H7 (cell line): ENCODE results near the gene CCDC88C. TPM values are rescaled to one million over a fixed set of nuclear protein-coding genes. Genes with fewer than 3 reads are reported as not detected.
"Not testable (repeated sequence)": the region's sequence is repeated elsewhere in the genome, so short reads cannot be mapped to it uniquely, and the experiment has no call there.

Source experiments
- DNase-seq: peaks from one replicate; pipeline ENCODE4 v3.0.0; 2012
- H3K27me3 ChIP-seq: 2 replicates; pipeline ENCODE4 v1.6.0; 2011; ENCODE audit warnings: mild to moderate bottlenecking, low read length; ENCODE audit not compliant: control insufficient read depth, insufficient read depth
- H3K36me3 ChIP-seq: replicated peaks from 2 replicates; pipeline ENCODE4 v1.5.1; 2011; ENCODE audit warnings: low read length; ENCODE audit not compliant: control insufficient read depth, insufficient read depth
- H3K4me3 ChIP-seq: 2 replicates; pipeline ENCODE4 v1.5.1; 2011; ENCODE audit warnings: low read depth, mild to moderate bottlenecking, control low read depth, low read length, moderate library complexity; ENCODE audit not compliant: insufficient read depth
- total RNA-seq: library from RNA; depleted of rRNA; stranded (reverse); fragments of >200 nt; shearing (Covaris generic); gene quantifications from 2 replicates; pipeline ENCODE4 v1.2.3, GENCODE V29; 2014

Gene CCDC88C
- total RNA-seq, 1 experiment from 2014 or later, result 25.2 TPM

DNA sequence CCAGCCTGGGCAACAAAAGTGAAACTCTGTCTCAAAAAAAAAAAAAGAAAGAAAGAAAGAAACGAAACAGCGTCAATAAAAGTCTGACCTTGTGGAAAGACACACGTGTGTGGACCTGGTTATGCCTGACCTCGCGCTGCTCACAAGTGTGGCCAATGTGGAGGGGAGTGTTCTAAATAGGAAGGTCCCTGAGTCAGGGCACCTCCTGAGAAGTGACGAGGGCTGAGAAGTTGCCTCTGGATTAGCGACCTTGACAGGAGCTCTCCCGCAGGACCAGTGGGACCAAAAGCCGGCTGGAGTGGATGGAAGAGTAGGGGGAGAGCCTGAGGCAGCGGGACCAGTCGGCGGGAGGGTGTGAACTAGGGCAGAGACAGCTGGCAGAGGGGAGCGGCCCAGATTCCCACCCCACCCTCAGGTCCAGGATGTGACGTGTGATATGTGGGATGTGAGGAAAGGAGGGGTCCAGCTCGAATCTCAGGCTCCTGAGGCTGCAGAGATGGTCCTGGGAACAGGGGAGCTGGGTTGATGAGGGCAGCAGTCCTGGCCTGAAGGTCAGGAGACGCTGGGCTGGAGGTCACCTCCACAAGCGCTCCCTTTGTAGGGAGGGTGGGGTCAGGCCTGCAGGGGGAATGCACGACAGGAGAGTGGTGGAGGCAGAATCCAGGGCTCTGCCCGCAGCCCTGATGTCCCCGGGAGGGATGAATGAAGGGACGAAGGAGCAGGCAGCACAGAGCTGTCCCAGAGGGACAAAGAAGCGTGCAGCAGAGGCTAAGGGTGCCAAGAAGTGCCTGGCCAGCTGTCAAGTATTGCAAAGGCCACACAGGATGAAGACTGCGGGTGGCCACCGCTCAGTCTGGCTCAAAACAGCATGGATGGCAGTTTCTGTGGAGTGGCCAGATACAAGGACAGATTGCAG, 148.3 kb downstream of the CCDC88C start:
- Histone ChIP-seq H3K36me3 (peaks cover 3% of the 10 kb centered on the region), H3K4me3 (no peak overlapping the region), H3K27me3 (peaks cover 10% of the 10 kb centered on the region)
- no peak for DNase-seq

DNA sequence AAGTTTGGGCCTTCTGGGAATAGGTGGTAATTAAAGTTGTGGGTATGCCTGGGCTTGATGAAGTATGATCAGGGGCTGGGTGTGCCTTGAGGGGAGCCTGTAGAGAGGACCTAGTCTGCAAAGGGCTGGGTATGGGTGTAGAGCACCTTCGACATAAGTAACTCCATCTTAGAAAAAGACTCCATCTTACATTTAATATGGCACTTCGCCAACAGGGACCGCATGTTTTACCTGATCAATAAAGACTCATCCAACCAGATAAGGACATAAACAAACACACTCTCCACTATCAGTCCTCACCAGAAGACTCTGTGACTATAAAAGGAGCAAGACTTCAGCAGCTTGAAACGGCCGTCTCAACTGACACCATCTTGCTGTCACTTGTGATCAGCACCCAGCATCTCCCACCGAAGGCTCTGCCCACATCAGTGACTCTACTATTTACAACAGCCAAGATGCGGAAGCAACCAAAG, 149.6 kb downstream of the CCDC88C start:
- H3K36me3 ChIP-seq, result peaks cover 3% of the 10 kb centered on the region
- no peak overlapping the region for H3K4me3 ChIP-seq
- no peak for DNase-seq
- H3K27me3 ChIP-seq, result peaks cover 21% of the 10 kb centered on the region

DNA sequence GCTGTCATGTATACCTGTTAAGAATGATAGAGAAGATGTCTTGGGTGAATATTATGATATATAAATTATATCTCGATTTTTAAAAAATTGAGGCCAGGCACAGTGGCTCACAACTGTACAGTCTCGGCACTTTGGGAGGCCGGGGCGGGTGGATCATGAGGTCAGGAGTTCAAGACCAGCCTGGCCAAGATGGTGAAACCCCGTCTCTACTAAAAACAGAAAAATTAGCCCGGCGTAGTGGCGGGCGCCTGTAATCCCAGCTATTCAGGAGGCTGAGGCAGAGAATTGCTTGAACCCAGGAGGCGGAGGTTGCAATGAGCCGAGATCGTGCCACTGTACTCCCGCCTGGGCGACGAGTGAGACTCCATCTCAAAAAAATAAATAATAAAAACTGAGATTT, 151.3 kb downstream of the CCDC88C start:
- DNase-seq, H3K4me3 ChIP-seq, H3K36me3 ChIP-seq: not testable (repeated sequence)
- peaks cover 21% of the 10 kb centered on the region for H3K27me3 ChIP-seq

- H3K36me3 ChIP-seq, result no peaks in the 10 kb centered on the region
- H3K27me3 ChIP-seq, result peaks cover 21% of the 10 kb centered on the region
- DNase-seq, result no peak
- H3K4me3 ChIP-seq, result no peak overlapping the region
Observed at GRCh38 chr14:91265404-91265803, 152.2 kb downstream of the CCDC88C start.

GRCh38 chr14:91264151-91265150, 153.2 kb downstream of the CCDC88C start:
- peak; percentile 83 for DNase-seq
- Histone ChIP-seq H3K4me3 (peak overlapping the region; percentile 38), H3K36me3 (no peaks in the 10 kb centered on the region), H3K27me3 (peaks cover 21% of the 10 kb centered on the region)

DNA sequence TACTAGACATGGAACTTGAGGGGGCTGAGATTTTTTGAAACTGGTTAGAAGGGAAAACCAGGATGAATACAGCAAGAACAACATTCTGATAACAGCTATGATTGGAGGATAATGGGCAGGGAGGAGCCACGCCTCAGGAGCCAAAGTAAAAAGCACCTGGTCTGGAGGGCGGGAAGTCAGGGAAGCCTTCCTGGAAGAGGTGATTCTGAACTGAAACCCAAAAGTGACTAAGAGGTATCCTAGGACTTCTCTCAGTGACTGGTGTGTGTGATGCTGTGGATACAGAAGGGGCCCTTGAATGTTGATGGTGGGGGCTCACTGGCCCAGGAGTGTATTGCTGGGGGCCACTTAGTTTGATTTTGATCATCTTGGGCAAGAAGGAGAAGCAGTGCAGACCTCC, 154.3 kb downstream of the CCDC88C start:
- peak; percentile 23 for DNase-seq
- peaks cover 21% of the 10 kb centered on the region for H3K27me3 ChIP-seq
- no peaks in the 10 kb centered on the region for H3K36me3 ChIP-seq
- H3K4me3 ChIP-seq, result no peak overlapping the region

DNA sequence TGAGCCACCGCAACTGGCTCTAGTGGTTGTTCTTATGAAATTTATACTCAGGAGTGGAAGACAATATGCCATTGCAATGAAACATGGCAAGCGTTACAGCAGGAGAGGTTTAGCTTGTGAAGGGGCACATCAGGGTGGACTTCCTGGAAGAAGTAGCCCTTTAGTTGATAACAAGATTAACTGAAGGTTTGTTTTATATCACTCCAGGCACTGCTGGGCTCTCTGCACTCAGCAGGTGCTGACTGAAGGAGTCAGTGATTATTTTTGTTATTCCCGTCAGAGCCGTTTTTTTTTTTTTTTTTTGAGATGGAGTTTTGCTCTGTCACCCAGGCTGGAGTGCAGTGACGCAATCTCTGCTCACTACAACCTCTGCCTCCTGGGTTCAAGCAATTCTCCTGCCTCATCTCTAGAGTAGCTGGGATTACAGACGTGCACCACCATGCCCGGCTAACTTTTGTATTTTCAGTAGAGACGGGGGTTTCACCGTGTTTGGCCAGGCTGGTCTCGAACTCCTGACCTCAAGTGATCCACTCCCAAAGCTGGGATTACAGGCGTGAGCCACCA, 155.6 kb downstream of the CCDC88C start:
- H3K4me3 ChIP-seq, result no peak overlapping the region
- H3K27me3 ChIP-seq, result peaks cover 21% of the 10 kb centered on the region
- DNase-seq, result no peak
- no peaks in the 10 kb centered on the region for H3K36me3 ChIP-seq

DNA sequence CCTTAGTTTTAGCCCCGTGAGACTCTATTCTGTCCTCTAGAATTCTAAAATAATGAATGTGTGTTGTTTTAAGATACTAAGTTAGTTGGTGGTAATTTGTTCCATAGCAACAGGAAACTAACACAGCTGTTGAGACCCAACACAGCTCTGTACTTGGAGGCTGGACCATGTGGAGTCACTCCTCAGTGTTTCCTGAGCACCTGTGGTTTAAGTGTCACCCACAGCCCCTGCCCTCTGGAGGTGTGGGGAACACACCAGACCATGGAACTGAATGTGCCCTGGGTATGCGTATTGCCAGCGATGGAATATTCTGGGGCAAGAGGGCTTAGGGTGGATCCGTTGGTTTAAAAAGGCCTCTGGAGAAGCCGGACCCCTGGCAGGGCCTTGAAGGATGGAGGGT, 156.5 kb downstream of the CCDC88C start:
- H3K27me3 ChIP-seq, result peaks cover 21% of the 10 kb centered on the region
- no peaks in the 10 kb centered on the region for H3K36me3 ChIP-seq
- no peak for DNase-seq
- no peak overlapping the region for H3K4me3 ChIP-seq

DNA sequence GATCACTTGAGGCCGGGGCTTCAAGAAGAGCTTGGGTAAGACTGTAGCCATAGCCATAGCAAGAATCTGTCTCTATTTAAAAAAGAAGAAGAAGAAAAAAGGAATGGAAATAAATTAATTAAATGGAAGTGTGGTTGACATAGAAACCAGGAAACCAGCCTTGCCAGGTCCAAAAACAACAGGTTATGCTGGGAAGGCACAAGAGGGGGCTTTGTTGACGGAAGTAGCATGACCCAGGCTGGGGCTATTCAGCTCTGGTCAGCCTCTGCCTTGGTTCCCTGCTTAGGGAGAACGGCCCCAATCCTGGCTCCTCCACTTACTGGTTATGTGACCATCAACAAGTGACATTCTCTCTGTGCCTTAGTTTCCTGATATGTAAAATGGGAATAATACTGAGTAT, 158.7 kb downstream of the CCDC88C start:
- no peak overlapping the region for H3K4me3 ChIP-seq
- peaks cover 14% of the 10 kb centered on the region for H3K27me3 ChIP-seq
- DNase-seq, result no peak
- H3K36me3 ChIP-seq, result no peaks in the 10 kb centered on the region

DNA sequence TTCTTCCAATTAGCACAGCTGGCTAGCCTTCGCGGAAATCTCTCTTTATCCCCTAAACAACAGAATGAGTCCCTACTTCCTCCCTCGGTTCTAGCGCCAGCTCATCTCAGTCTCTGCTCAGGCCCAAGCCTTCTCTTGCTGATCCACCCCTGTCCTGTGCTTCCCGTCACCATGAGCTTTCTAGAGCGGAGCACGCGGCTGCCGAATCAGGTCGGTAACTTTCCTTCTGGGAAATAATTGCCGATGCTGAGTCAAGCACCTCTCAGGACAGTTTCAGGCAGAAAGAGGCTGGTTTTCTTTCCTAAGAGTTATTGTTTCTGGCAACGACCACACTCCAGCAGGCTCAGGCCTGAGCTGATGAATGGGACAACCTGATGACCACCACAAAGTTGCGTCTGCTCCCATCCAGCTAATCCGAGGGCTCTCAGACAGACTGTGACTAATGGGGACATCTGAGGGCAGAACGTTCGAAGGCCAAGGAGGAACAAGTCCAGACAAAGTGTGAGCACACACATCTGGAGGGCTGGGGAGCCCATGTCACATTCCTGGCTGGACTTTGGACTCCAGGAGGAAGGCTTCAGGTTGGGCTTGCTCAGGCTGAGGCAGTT, 159.5 kb downstream of the CCDC88C start:
- H3K4me3 ChIP-seq, result no peak overlapping the region
- DNase-seq, result no peak
- no peaks in the 10 kb centered on the region for H3K36me3 ChIP-seq
- peaks cover 13% of the 10 kb centered on the region for H3K27me3 ChIP-seq

GRCh38 chr14:91257328-91258010, 160.2 kb downstream of the CCDC88C start:
- DNase-seq, result no peak
- H3K27me3 ChIP-seq, result peaks cover 20% of the 10 kb centered on the region
- no peaks in the 10 kb centered on the region for H3K36me3 ChIP-seq
- H3K4me3 ChIP-seq, result no peak overlapping the region

- no peak for DNase-seq
- Histone ChIP-seq H3K27me3 (peaks cover 22% of the 10 kb centered on the region), H3K36me3 (no peaks in the 10 kb centered on the region), H3K4me3 (no peak overlapping the region)
Observed at GRCh38 chr14:91256661-91257060, 161.0 kb downstream of the CCDC88C start.

DNA sequence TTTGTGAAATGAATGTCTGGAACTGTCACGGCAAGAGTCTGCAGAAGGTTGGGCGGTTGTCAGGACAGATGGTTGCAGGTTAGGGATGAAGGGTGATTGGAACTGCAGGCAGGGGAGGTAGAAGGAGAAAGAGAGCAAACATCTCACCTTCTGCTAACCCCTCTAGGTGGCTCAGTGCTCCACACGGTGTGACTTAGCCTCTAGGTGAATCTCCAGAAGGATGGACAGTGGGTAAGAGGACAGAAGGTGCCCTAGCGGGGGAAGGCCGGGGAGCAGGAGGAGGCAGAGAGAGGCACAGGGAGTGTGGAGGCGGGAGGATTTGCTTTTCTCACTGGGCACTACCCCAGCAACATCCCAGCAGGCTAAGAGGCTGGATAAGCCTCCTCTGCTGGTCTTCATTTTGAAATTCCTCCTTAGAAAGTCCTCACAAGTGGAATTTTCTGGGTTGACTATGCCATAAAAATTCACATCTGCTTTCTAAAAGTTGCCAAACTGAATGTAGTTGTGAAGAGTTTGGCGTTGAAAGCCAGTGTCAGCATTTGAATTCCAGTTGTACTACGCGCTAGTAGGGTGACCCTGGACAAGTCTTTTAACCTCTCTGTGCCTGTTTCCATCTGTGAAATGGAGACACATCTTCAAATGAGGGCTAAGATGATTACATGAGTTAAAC, 162.5 kb downstream of the CCDC88C start:
- Histone ChIP-seq H3K27me3 (peaks cover 22% of the 10 kb centered on the region), H3K4me3 (no peak overlapping the region), H3K36me3 (no peaks in the 10 kb centered on the region)
- DNase-seq, result no peak
